WI38 (cell line): Measurements from ENCODE around the gene ORC2.
"Not testable (repeated sequence)": the region's sequence is repeated elsewhere in the genome, so short reads cannot be mapped to it uniquely, and the experiment has no call there.

Experiments used
- H3K4me3 ChIP-seq: 2 replicates; pipeline ENCODE4 v1.5.1; 2011; ENCODE audit warnings: low read depth, mild to moderate bottlenecking, control low read depth, low read length
- TF ChIP-seq, protein P1 (sequence below): IDR thresholded peaks from 2 replicates; pipeline ENCODE4 v1.5.1; 2012; ENCODE audit warnings: low read depth, mild to moderate bottlenecking, control low read depth, low read length

Gene ORC2

DNA sequence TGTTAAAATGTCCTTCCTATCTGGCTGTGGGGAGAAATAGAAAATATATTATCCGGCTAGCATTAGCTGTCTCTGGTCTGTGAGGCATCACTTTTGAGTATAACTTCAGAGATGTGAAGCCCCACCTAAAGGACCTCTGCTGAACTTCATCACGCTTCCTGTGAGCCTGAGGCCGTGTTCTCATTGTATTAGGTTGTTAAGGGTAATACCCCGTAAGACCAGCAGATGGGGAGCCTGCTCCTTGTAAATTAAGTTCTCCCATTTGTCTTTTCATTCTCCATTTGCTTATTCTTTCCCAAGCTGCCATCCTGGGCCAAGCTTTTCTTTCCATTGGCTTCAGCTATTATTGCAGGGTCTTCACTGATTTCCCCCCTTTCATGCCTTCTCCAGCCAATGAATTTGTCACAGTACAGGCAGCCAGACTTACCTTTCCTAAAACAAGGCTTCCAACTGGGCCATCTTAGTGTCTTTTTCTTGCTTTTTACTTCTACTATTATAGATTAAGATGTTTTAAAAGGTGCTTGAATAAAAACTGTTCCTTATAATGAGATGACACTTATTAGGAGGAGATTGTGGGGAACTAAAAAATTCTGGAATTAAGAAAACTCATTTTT, 61.9 kb downstream of the ORC2 start:
- TF ChIP-seq, protein P1, sequence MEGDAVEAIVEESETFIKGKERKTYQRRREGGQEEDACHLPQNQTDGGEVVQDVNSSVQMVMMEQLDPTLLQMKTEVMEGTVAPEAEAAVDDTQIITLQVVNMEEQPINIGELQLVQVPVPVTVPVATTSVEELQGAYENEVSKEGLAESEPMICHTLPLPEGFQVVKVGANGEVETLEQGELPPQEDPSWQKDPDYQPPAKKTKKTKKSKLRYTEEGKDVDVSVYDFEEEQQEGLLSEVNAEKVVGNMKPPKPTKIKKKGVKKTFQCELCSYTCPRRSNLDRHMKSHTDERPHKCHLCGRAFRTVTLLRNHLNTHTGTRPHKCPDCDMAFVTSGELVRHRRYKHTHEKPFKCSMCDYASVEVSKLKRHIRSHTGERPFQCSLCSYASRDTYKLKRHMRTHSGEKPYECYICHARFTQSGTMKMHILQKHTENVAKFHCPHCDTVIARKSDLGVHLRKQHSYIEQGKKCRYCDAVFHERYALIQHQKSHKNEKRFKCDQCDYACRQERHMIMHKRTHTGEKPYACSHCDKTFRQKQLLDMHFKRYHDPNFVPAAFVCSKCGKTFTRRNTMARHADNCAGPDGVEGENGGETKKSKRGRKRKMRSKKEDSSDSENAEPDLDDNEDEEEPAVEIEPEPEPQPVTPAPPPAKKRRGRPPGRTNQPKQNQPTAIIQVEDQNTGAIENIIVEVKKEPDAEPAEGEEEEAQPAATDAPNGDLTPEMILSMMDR = peak; percentile 70
- H3K4me3 ChIP-seq = no peak overlapping the region

GRCh38 chr2:200899482-200899881, 64.0 kb downstream of the ORC2 start:
- TF ChIP-seq, protein P1 = no peak
- no peak overlapping the region for H3K4me3 ChIP-seq

DNA sequence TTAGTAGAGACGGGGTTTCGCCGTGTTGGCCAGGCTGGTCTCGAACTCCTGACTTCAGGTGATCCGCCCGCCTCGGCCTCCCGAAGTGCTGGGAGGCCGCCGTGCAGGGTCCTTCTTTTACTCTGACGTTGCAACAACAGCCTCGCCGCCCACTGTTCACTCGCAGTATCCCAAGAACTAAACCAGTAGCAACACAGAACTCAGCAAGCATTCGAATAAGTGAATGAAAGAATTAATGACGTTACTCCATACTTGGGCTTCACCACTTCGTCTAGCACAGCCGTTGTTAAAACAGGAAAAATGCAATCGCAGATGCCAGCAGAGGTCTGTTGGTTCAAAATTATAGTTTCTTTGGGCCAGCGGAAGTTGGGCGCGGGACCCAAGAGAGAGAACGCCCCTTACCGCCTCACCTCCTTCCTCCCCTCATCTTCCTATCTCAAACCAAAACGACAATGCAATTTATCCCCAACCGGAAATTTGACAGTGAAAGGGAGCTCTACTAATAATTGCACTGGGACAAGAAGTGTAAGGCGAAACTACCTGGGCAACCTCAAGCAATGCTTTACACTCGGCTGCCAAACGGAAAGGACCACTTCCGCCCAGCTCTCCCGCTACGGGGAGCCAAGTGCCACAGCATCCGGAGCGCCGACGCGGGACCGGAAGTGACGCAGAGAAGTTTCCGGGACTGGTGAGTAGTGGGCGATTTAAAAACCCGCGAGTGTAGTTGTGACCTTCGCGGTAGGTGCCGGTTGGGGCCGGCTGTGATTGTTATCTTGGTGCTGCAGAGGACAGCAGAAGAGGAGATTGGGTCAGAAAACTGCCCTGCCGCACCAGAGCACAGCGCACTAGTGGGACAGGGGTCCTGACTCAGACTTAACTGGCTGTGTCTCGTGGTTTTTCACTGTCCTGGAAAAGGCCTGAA, 74.5 kb downstream of the ORC2 start, which contains the start of the genes NIF3L1 and PPIL3:
TSS of gene NIF3L1 (plus strand) at position 668 of the 922 bp plus-strand sequence. CDS start 2,573 bp downstream, outside the sequence.
TSS of gene PPIL3 (minus strand) at position 374 of the 922 bp plus-strand sequence. CDS start 1,462 bp downstream, outside the sequence.
- H3K4me3 ChIP-seq = peak within 1 kb of the TSS; percentile 97
- TF ChIP-seq, protein P1 = no peak

DNA sequence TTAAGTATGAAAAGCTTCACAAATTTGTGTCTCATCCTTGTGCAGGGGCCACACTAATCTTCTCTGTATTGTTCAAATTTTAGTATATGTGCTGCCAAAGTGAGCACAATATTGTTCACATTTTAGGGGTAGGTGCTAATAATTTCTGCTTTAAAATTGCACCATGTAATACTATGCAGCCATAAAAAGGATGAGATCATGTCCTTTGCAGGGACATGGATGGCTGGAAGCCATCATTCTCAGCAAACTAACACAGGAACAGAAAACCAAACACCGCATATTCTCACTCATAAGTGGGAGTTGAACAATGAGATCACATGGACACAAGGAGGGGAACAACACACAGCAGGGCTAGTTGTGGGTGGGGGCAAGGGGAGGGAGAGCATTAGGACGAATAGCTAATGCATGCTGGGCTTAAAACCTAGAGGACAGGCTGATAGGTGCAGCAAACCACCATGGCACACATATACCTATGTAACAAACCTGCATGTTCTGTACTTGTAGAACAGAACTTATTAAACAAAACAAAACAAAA, 81.7 kb downstream of the ORC2 start:
- not testable (repeated sequence) for H3K4me3 ChIP-seq

- no peak overlapping the region for H3K4me3 ChIP-seq
- TF ChIP-seq, protein P1 = no peak
These were observed 85.1 kb downstream of the ORC2 start for GRCh38 chr2:200878289-200878880.

GRCh38 chr2:200877443-200877842, 86.0 kb downstream of the ORC2 start:
- TF ChIP-seq, protein P1 = no peak
- no peak overlapping the region for H3K4me3 ChIP-seq

DNA sequence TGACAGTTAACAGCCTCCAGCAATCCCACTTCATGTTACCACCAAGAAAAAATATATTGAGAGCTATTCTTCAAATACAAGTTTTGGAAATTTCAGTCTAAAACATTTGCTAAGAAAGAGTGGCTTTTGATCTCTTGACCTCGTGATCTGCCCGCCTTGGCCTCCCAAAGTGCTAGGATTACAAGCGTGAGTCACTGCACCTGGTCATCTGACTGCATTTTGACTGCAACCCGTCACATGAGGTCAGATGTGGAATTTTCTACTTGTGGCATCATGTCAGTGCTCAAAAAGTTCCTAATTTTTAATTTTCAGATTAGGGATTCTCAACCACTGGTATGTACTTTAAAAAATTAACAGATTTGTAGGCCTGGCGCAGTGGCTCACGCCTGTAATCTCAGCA, 89.9 kb downstream of the ORC2 start:
- no peak overlapping the region for H3K4me3 ChIP-seq
- TF ChIP-seq, protein P1 = no peak
